GM12801 (cell line): Measurements from ENCODE around the gene LRRC10B.

Experiments used
- CTCF ChIP-seq: IDR thresholded peaks from one replicate; pipeline ENCODE4 v1.5.1; 2011; ENCODE audit warnings: control low read depth; ENCODE audit not compliant: insufficient read length; ENCODE audit errors: extremely low read depth

Gene LRRC10B

GRCh38 chr11:61505640-61506155 lies 2.9 kb upstream of the LRRC10B start:
- TF ChIP-seq CTCF, result no peak

GRCh38 chr11:61507012-61507768 lies 1.4 kb upstream of the LRRC10B start:
- no peak for TF ChIP-seq CTCF

GRCh38 chr11:61509043-61510029 lies 787 bp downstream of the LRRC10B start:
- TF ChIP-seq CTCF, result no peak

GRCh38 chr11:61510166-61510919 lies 1.8 kb downstream of the LRRC10B start:
- no peak for TF ChIP-seq CTCF

GRCh38 chr11:61510974-61511373 lies 2.4 kb downstream of the LRRC10B start:
- TF ChIP-seq CTCF, result no peak

- TF ChIP-seq CTCF, result no peak
These were observed 2.8 kb downstream of the LRRC10B start for GRCh38 chr11:61511383-61511782.

GRCh38 chr11:61512435-61512834 lies 3.9 kb downstream of the LRRC10B start:
- TF ChIP-seq CTCF, result no peak
